Pancreas (tissue), 10 donors: ENCODE results near the gene MAP3K21. TPM values are rescaled to one million over a fixed set of nuclear protein-coding genes. Genes with fewer than 3 reads are reported as not detected.

ENCODE experiments used
- ATAC-seq, 4 donors: fragments of 200-7000 bp; cut with Tn5 transposase; one replicate each; pipeline versions ENCODE4 v1.8.0 to v1.9.1; 2020; ENCODE audit warnings: mild to moderate bottlenecking in 4 of 4, moderate library complexity in 4 of 4
- DNase-seq, 6 donors: peaks; one replicate each; pipeline ENCODE4 v3.0.0-alpha.2; 2020
- FAIRE-seq: peaks from 2 replicates; lab custom pipeline; 2012; peaks lifted over from hg19 to GRCh38; lab: Jason Lieb, UNC
- H3K27ac ChIP-seq, 4 donors: fragments of 200-600 bp; sonication (generic); 1 replicate in 3 of 4; 2 replicates in 1 of 4; pipeline versions ENCODE4 v1.5.0 to v1.8.0; 2020
- H3K27me3 ChIP-seq, 4 donors: fragments of 200-600 bp; one replicate each; pipeline ENCODE4 v1.8.0; 2021
- H3K36me3 ChIP-seq, 3 donors: fragments of 200-600 bp; sonication (generic) in 1 of 3; one replicate each; pipeline versions ENCODE4 v1.5.0 to v1.8.0; 2020 to 2021
- H3K4me1 ChIP-seq, 3 donors: fragments of 200-600 bp; one replicate each; pipeline ENCODE4 v1.8.0; 2021
- H3K4me3 ChIP-seq, 4 donors: fragments of 200-600 bp; sonication (generic) in 2 of 4; one replicate each; pipeline versions ENCODE4 v1.5.0 to v1.8.0; 2020 to 2021
- H3K9me3 ChIP-seq, 4 donors: fragments of 200-600 bp; one replicate each; pipeline ENCODE4 v1.8.0; 2021
- WGBS, 2 donors: extraction: QIAGEN DNeasy Blood & Tissue Kit; methylation state at CpG; one replicate each; pipeline ENCODE4 v1.1.7; 2013; 5-methylcytosine and 5-hydroxymethylcytosine counted together
- intact Hi-C, 3 donors: fragments of 100-400 bp; cut with DNase I; formaldehyde crosslinking; loops; one replicate each; pipeline versions ENCODE4 v1.11.1 to v1.14.2; 2022
- polyA plus RNA-seq, 2 donors: library from polyadenylated mRNA; stranded (reverse); fragments of 200-250 nt; gene quantifications; one replicate each; pipeline ENCODE4 v1.2.3, GENCODE V29; 2013
- total RNA-seq, 6 donors: library from RNA; stranded (reverse); fragmentation: NEBNext Ultra II Directional in 4 of 6; extraction: Animal tissue kit (Norgen Biotek cat#: 25700) in 4 of 6; gene quantifications; one replicate each; pipeline versions ENCODE4 v1.2.1 to v1.2.4, GENCODE V29; 2021 to 2023
- TF ChIP-seq, protein P1 (sequence below), 4 donors: fragments of 200-600 bp; sonication (generic) in 3 of 4; IDR thresholded peaks; one replicate each; pipeline versions ENCODE4 v1.5.0 to v1.8.0; 2021; ENCODE audit warnings: antibody characterized with exemption in 4 of 4
- donor health status: healthy with polysubstance abuse.
- donor health status: DM: no; HTN: no; CAD: no; lungs with moderate emphysema.
- donor health status: DM: no; HTN: no; CAD: no.
- donor health status: control.
- donor health status: control.
- donor health status: Bipolar disorder and iron deficiency.
- donor health status: DM: yes; HTN: yes; CAD: no.
- donor health status: DM: no; HTN: no; CAD: no.
- donor health status: DM: no; HTN: no; CAD: no.
- donor health status: DM: yes; HTN: yes; CAD: no.

MAP3K21 gene
- total and polyA plus RNA-seq, 8 donors: 9.7 to 22.0 (median 15.3) TPM

DNA sequence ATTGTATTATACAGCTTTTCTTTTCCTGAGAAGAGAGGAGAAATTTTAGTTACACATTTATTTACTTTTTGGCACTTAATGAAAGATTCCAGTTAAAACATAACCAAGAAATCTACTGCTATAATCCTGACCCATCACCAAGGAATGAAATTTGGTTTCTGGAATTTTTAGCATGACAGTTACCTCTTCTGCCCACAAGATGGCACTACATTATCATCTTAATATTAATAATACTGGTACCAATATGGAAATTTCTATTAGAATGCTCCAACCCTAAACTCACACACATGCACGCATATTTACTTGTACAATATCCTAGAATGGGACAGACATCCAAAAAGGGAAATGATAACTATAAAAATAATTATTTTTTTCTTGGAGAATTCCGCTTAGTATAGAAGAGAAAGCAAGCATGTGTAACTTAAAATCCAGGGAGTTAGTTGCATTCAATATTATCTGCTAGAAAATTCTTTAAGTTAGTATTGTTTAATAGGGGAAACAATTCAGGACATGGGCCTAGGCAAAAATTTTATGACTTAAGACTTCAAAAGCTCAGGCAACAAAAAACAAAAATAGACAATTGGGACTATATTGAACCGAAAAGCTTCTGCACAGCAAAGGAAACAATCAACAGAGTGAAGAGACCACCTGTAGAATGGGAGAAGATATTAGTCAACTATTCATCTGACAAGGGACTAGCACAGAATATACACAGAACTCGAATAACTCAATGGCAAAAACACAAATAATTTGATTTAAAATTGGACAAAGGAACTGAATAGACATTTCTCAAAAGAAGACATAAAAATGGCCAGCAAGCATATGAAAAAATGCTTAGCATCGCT is 37.4 kb downstream of the MAP3K21 start:
- 78 to 81% methylated on average over 5 of the region's 5 CpGs for WGBS, 2 donors
- ATAC-seq (peak; percentile 28 to 79 (median 65)), DNase-seq (no peak), FAIRE-seq (peak; percentile 91)
- TF ChIP-seq, protein P1, sequence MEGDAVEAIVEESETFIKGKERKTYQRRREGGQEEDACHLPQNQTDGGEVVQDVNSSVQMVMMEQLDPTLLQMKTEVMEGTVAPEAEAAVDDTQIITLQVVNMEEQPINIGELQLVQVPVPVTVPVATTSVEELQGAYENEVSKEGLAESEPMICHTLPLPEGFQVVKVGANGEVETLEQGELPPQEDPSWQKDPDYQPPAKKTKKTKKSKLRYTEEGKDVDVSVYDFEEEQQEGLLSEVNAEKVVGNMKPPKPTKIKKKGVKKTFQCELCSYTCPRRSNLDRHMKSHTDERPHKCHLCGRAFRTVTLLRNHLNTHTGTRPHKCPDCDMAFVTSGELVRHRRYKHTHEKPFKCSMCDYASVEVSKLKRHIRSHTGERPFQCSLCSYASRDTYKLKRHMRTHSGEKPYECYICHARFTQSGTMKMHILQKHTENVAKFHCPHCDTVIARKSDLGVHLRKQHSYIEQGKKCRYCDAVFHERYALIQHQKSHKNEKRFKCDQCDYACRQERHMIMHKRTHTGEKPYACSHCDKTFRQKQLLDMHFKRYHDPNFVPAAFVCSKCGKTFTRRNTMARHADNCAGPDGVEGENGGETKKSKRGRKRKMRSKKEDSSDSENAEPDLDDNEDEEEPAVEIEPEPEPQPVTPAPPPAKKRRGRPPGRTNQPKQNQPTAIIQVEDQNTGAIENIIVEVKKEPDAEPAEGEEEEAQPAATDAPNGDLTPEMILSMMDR (IDR thresholded peaks at IDR 0.05): peak; percentile 46 to 73 (median 57)
- intact Hi-C loops: no loop called here
- Histone ChIP-seq H3K27ac (no peak overlapping the region), H3K27me3 (no peaks in the 10 kb centered on the region), H3K9me3 (no peaks in the 10 kb centered on the region), H3K4me1 (peaks cover 12 to 52% (median 34%) of the 10 kb centered on the region in 3 donors), H3K36me3 (peaks cover 0 to 9% (median 0%) of the 10 kb centered on the region in 3 donors), H3K4me3 (no peak overlapping the region)

DNA sequence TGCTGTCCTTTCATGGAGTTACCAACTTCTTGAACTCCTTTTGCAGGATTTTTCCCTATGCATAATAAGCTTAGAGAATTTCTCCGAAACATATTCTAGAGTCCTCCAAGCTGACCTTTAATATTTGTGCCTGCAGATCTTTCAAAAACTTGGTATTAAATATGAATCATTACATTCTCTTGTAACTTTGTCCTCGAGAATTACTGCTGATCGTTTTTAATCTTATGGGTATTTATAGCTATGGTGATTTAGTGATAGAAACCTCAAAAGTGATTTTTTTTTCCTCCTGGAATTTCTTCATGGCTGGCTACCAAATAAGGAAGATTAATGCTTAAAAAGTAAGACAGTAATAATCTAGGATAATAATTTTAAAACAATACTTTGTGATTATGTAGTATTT is 39.1 kb downstream of the MAP3K21 start:
- H3K9me3 ChIP-seq: no peaks in the 10 kb centered on the region
- H3K4me1 ChIP-seq: peaks cover 10 to 35% (median 18%) of the 10 kb centered on the region in 3 donors
- no peak for ATAC-seq
- intact Hi-C loops: no loop called here
- TF ChIP-seq, protein P1 (IDR thresholded peaks at IDR 0.05): no peak
- peaks cover 0 to 9% (median 0%) of the 10 kb centered on the region in 3 donors for H3K36me3 ChIP-seq
- H3K4me3 ChIP-seq: no peak overlapping the region
- WGBS, 2 donors: 34 to 38% methylated on average over 3 of the region's 3 CpGs
- no peaks in the 10 kb centered on the region for H3K27me3 ChIP-seq
- no peak for DNase-seq
- no peak for FAIRE-seq
- H3K27ac ChIP-seq: no peak overlapping the region

DNA sequence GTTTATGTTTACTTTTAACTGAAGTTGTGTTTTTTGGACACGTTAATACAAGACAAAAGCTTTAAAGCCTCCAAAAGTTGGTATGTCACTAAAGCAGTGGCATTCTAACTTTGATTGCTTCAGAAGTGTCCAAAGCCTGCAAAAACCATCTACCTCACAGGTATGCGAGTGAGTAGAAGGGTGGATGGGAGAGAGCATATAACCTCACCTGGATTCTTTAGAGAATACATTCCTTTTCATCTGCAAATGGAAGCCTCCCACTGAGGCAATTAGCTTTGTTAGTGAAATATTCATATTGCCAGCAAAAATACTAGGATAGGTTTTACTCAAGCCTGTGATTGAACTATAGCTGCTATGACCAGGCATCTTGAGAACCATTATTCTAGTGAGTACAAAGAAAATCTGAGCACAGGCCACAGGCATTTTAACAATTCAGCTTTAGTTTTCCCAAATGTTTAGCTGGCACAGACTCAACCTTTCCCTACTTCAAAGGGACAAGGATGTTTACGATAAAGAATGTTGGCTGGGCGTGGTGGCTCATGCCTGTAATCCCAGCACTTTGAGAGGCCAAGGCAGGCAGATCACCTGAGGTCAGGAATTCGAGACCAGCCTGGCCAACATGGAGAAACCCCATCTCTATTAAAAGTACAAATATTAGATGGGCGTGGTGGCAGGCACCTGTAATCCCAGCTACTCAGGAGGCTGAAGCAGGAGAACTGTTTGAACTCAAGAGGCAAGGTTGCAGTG is 39.7 kb downstream of the MAP3K21 start:
- ATAC-seq (peak in 2 of 4 donors; percentile 54 to 56), DNase-seq (no peak), FAIRE-seq (no peak)
- no peak overlapping the region for H3K4me3 ChIP-seq
- no peaks in the 10 kb centered on the region for H3K27me3 ChIP-seq
- no peaks in the 10 kb centered on the region for H3K9me3 ChIP-seq
- H3K36me3 ChIP-seq: peaks cover 0 to 5% (median 2%) of the 10 kb centered on the region in 3 donors
- H3K4me1 ChIP-seq: peaks cover 10 to 30% (median 17%) of the 10 kb centered on the region in 3 donors
- TF ChIP-seq, protein P1 (IDR thresholded peaks at IDR 0.05): no peak
- H3K27ac ChIP-seq: peak overlapping the region in 2 of 4 donors; percentile 5 to 18
- WGBS, 2 donors: 33 to 43% methylated on average over 6 of the region's 6 CpGs
- intact Hi-C loops: no loop called here

DNA sequence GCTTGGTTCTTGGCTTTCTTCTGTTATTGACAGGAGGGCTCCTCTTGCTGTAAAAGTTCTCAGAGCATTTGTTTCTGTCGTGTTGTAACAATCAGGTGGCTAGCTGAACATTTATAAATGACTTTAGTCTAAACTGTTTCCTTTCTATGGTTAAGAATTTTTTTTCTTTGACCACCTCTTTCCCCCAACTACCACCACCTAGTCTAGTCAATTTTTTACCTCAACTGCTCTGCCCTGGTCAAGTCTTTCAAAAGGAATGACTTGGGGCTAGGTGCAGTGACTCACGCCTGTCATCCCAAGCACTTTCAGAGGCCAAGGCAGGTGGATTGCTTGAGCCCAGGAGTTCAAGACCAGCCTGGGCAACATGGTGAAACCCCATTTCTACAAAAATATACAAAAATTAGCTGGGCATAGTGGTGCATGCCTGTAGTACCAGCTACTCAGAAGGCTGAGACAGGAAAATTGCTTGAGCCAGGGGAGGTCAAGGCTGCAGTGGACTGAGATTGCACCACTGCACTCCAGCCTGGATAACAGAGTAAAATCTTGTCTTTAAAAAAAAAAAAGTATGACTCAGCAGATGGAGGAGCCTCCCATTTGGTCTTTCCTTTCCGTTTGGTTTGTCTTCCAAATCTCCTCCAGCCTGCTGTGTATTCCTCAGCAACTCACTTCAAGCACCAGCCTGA is 40.7 kb downstream of the MAP3K21 start:
- Histone ChIP-seq H3K4me1 (peaks cover 10 to 30% (median 17%) of the 10 kb centered on the region in 3 donors), H3K4me3 (no peak overlapping the region), H3K9me3 (no peaks in the 10 kb centered on the region), H3K36me3 (peaks cover 0 to 12% (median 4%) of the 10 kb centered on the region in 3 donors), H3K27ac (peak overlapping the region in 3 of 4 donors; percentile 0 to 18 (median 5)), H3K27me3 (no peaks in the 10 kb centered on the region)
- intact Hi-C loops: no loop called here
- no peak for FAIRE-seq
- DNase-seq: no peak
- 70% methylated on average over 3 of the region's 3 CpGs for WGBS, 2 donors
- ATAC-seq: peak in 2 of 4 donors; percentile 12 to 40
- TF ChIP-seq, protein P1 (IDR thresholded peaks at IDR 0.05): no peak
